Renal cortical epithelial cell (primary cell): ENCODE measurements around the gene DSCAM. TPM values are rescaled to one million over a fixed set of nuclear protein-coding genes. Genes with fewer than 3 reads are reported as not detected.

Source experiments
- DNase-seq: peaks from one replicate; pipeline ENCODE4 v3.0.0-alpha.2; 2011; ENCODE audit warnings: low read depth
- total RNA-seq: library from RNA; depleted of rRNA; stranded (reverse); fragments of >200 nt; gene quantifications from 2 replicates; pipeline ENCODE4 v1.2.3, GENCODE V29; 2014

Gene DSCAM
- total RNA-seq, 1 donor from 2014 or later, result not detected

GRCh38 chr21:40615505-40616376 lies 231.2 kb downstream of the DSCAM start:
- DNase-seq, result no peak

- no peak for DNase-seq
Measured at GRCh38 chr21:40613546-40614030, 233.4 kb downstream of the DSCAM start.

GRCh38 chr21:40610345-40610744 lies 236.6 kb downstream of the DSCAM start:
- no peak for DNase-seq

- no peak for DNase-seq
Measured at GRCh38 chr21:40606341-40606740, 240.6 kb downstream of the DSCAM start.

GRCh38 chr21:40605094-40605493 lies 241.9 kb downstream of the DSCAM start:
- DNase-seq, result no peak

- no peak for DNase-seq
Measured at GRCh38 chr21:40603774-40604173, 243.2 kb downstream of the DSCAM start.

- no peak for DNase-seq
Measured at GRCh38 chr21:40602080-40602479, 244.9 kb downstream of the DSCAM start.

- DNase-seq, result no peak
Measured at GRCh38 chr21:40595806-40596205, 251.2 kb downstream of the DSCAM start.

GRCh38 chr21:40587736-40588346 lies 259.1 kb downstream of the DSCAM start:
- no peak for DNase-seq

GRCh38 chr21:40586575-40586974 lies 260.4 kb downstream of the DSCAM start:
- no peak for DNase-seq

GRCh38 chr21:40577285-40578043 lies 269.5 kb downstream of the DSCAM start:
- no peak for DNase-seq

GRCh38 chr21:40575976-40576375 lies 271.0 kb downstream of the DSCAM start:
- DNase-seq, result no peak

GRCh38 chr21:40569357-40569756 lies 277.6 kb downstream of the DSCAM start:
- no peak for DNase-seq

GRCh38 chr21:40568807-40569206 lies 278.2 kb downstream of the DSCAM start:
- no peak for DNase-seq

- DNase-seq, result no peak
Measured at GRCh38 chr21:40567501-40567900, 279.5 kb downstream of the DSCAM start.

- no peak for DNase-seq
Measured at GRCh38 chr21:40566486-40566885, 280.5 kb downstream of the DSCAM start.

GRCh38 chr21:40564318-40564717 lies 282.6 kb downstream of the DSCAM start:
- no peak for DNase-seq

- DNase-seq, result no peak
Measured at GRCh38 chr21:40563900-40564299, 283.1 kb downstream of the DSCAM start.

- DNase-seq, result no peak
Measured at GRCh38 chr21:40562242-40563002, 284.5 kb downstream of the DSCAM start.

- DNase-seq, result no peak
Measured at GRCh38 chr21:40556442-40556968, 290.5 kb downstream of the DSCAM start.

- DNase-seq, result no peak
Measured at GRCh38 chr21:40555021-40555528, 291.9 kb downstream of the DSCAM start.
